K562 (cell line): Measurements from ENCODE around the gene SYT17. TPM values are rescaled to one million over a fixed set of nuclear protein-coding genes. Genes with fewer than 3 reads are reported as not detected.

Experiments
- ATAC-seq: fragments of 200-7000 bp; cut with Tn5 transposase; 3 replicates; pipeline ENCODE4 v1.9.1; 2020; ENCODE audit warnings: moderate library complexity
- BruUV-seq: library from RNA; stranded (reverse); fragments of 400-500 nt; replicated peaks from 2 replicates; lab custom pipeline; 2021; lab: Mats Ljungman, UMichigan
- CTCF ChIA-PET: fragments of 300-600 bp; formaldehyde crosslinking; extraction: SDS; loops from one replicate; lab custom pipeline; 2021; ENCODE audit warnings: low intra/inter-chr PET ratio; lab: Yijun Ruan, JAX
- POLR2A ChIA-PET: fragments of 300-600, 350-650 bp; sonication (Branson Sonifier 250); formaldehyde crosslinking; extraction: SDS; loops from one replicate; lab custom pipeline; 2021; ENCODE audit warnings: antibody characterized with exemption, inconsistent platforms; lab: Yijun Ruan, JAX
- DNase-seq, 4 experiments: peaks; one replicate each; pipeline versions ENCODE4 v3.0.0 to v3.0.0-alpha.2; 2011 to 2018; ENCODE audit warnings: low spot score in 3 of 4, mixed read lengths in 3 of 4; ENCODE audit errors: extremely low read depth in 1 of 4
- FAIRE-seq: peaks from 2 replicates; lab custom pipeline; 2011; peaks lifted over from hg19 to GRCh38; lab: Jason Lieb, UNC
- H2AFZ ChIP-seq: 2 replicates; pipeline ENCODE4 v1.6.0; 2011; ENCODE audit warnings: low read depth, low read length, control low read depth, inconsistent platforms
- H3K27ac ChIP-seq: fragments of 200-600 bp; 3 replicates; pipeline ENCODE4 v1.8.0; 2011; ENCODE audit warnings: low read depth, mild to moderate bottlenecking, control low read depth, inconsistent platforms, low read length, moderate library complexity, mixed read lengths; ENCODE audit errors: extremely low read depth
- H3K27me3 ChIP-seq, 2 experiments: fragments of 300-600 bp in 1 of 2; 2 replicates in 1 of 2; 3 replicates in 1 of 2; pipeline versions ENCODE4 v1.6.0 to v1.8.0; 2011; ENCODE audit warnings: inconsistent platforms in 2 of 2, low read length in 2 of 2, mild to moderate bottlenecking in 1 of 2, mixed read lengths in 1 of 2, moderate library complexity in 1 of 2; ENCODE audit not compliant: control insufficient read depth in 2 of 2, insufficient read depth in 2 of 2
- H3K36me3 ChIP-seq: fragments of 300-600 bp; 3 replicates; pipeline ENCODE4 v1.8.0; 2011; ENCODE audit warnings: mild to moderate bottlenecking, low read length, inconsistent platforms; ENCODE audit not compliant: control insufficient read depth, insufficient read depth
- H3K4me1 ChIP-seq, 2 experiments: fragments of 200-600 bp in 1 of 2; replicated peaks in 1 of 2; 2 replicates in 1 of 2; 3 replicates in 1 of 2; pipeline versions ENCODE4 v1.5.1 to v1.8.0; 2011; ENCODE audit warnings: inconsistent platforms in 2 of 2, low read length in 2 of 2, mild to moderate bottlenecking in 1 of 2, mixed read lengths in 1 of 2, moderate library complexity in 1 of 2; ENCODE audit not compliant: control insufficient read depth in 2 of 2, insufficient read depth in 2 of 2
- H3K4me2 ChIP-seq: 2 replicates; pipeline ENCODE4 v1.6.1; 2011; ENCODE audit warnings: low read length, control low read depth, inconsistent platforms, mixed read lengths; ENCODE audit not compliant: insufficient read depth
- H3K4me3 ChIP-seq: fragments of 200-600 bp; sonication (generic), shearing (Covaris generic); 2 replicates; pipeline ENCODE4 v1.5.1; 2016; ENCODE audit warnings: control low read depth, inconsistent platforms
- H3K79me2 ChIP-seq: fragments of 200-600 bp; 3 replicates; pipeline ENCODE4 v1.8.0; 2011; ENCODE audit warnings: low read length, inconsistent platforms; ENCODE audit not compliant: control insufficient read depth, insufficient read depth
- H3K9ac ChIP-seq, 2 experiments: 2 replicates each; pipeline versions ENCODE4 v1.6.0 to v1.6.1; 2011; ENCODE audit warnings: low read depth in 2 of 2, low read length in 2 of 2, control low read depth in 1 of 2, inconsistent platforms in 1 of 2, mild to moderate bottlenecking in 1 of 2, mixed read lengths in 1 of 2; ENCODE audit not compliant: insufficient read depth in 1 of 2
- H3K9me1 ChIP-seq: one replicate; pipeline ENCODE4 v1.6.0; 2011; ENCODE audit warnings: inconsistent platforms, mild to moderate bottlenecking, low read length, moderate library complexity; ENCODE audit not compliant: control insufficient read depth, insufficient read depth
- H3K9me3 ChIP-seq: replicated peaks from 2 replicates; pipeline ENCODE4 v1.5.1; 2011; ENCODE audit warnings: low read depth, low read length, inconsistent platforms; ENCODE audit not compliant: control insufficient read depth, insufficient read depth
- H4K20me1 ChIP-seq: replicated peaks from 2 replicates; pipeline ENCODE4 v1.6.1; 2011; ENCODE audit warnings: low read length, inconsistent platforms, mixed read lengths; ENCODE audit not compliant: control insufficient read depth, insufficient read depth
- CHD1 ChIP-seq: fragments of 200-600 bp; sonication (generic); IDR thresholded peaks from one replicate; pipeline ENCODE4 v1.6.1; 2012; ENCODE audit warnings: mild to moderate bottlenecking, moderate library complexity, low read length, inconsistent platforms
- CREBBP ChIP-seq: IDR thresholded peaks from one replicate; pipeline ENCODE4 v1.6.1; 2012; ENCODE audit warnings: low read depth, mild to moderate bottlenecking, control low read depth, inconsistent platforms, low read length
- E2F3 ChIP-seq: fragments of 250-450 bp; sonication (Bioruptor Pico); IDR thresholded peaks from 2 replicates; pipeline ENCODE4 v1.4.0; 2020; ENCODE audit warnings: mild to moderate bottlenecking
- WGBS: fragments of 100-300 bp; shearing (Covaris generic); methylation state at CpG from one replicate; pipeline ENCODE4 v1.1.6; 2016; ENCODE audit warnings: low coverage, mixed read lengths; ENCODE audit not compliant: insufficient coverage; ENCODE audit errors: missing lambda C conversion rate; 5-methylcytosine and 5-hydroxymethylcytosine counted together
- in situ Hi-C: fragments of 300-500 bp; cut with MboI; formaldehyde crosslinking; loops from 4 replicates; pipeline ENCODE4 v1.15.0; 2018; ENCODE audit warnings: inconsistent platforms, mixed read lengths
- intact Hi-C: fragments of 100-400 bp; cut with micrococcal nuclease; formaldehyde crosslinking; loops from 2 replicates; pipeline ENCODE4 v1.14.2; 2022
- polyA plus RNA-seq, 8 experiments: library from polyadenylated mRNA; depleted of rRNA in 4 of 8; stranded (reverse) in 5 of 8; unstranded in 3 of 8; fragments of >200 nt; fragmentation: Nextera tagmentation in 2 of 8; fragmentation: Illumina TruSeq in 1 of 8; extraction: Ambion mirVana in 2 of 8; extraction: Trizol in 1 of 8; gene quantifications; 2 replicates each; pipeline versions ENCODE4 v1.2.1 to v1.2.3, GENCODE V29; 2011 to 2014; ENCODE audit warnings: inconsistent platforms in 1 of 8, missing spikeins in 1 of 8
- total RNA-seq, 7 experiments: library from RNA; depleted of rRNA in 6 of 7; stranded (reverse); fragments of >200 nt in 6 of 7; fragmentation: Illumina TruSeq in 2 of 7; extraction: Trizol in 2 of 7; gene quantifications; 2 replicates each; pipeline versions ENCODE4 v1.2.1 to v1.2.3, GENCODE V29; 2011 to 2021; ENCODE audit warnings: low replicate concordance in 1 of 7
- TF ChIP-seq, protein P1 (sequence below): IDR thresholded peaks from 3 replicates; pipeline ENCODE4 v1.6.1; 2011; ENCODE audit warnings: borderline replicate concordance, mild to moderate bottlenecking, moderate library complexity; ENCODE audit not compliant: insufficient read length; ENCODE audit errors: extremely low read depth

The SYT17 gene
- total and polyA plus RNA-seq, 9 of the 15 experiments (the other 6 are each of a cell fraction or from before 2014, with no cell fraction given) = not detected

DNA sequence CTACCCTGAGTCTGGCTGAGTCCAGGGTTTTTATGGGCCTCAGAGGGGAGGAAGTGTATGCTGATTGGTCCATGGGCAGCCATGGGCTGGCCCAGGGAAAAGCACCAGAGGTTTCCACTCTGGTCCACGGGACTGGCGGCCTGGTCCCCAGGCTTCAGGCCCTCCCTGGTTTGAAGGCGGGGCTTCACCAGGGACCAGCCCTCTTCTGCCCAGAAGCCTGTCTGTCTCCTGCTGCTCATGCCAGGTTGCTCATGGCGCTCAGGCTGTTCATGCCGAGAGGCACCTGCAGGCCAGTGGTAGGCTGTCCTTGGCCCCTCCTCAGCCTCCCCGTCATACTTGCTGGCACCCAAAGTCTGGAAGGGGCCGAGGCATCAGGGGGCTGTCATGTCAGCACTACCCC lies 72.5 kb downstream of the SYT17 start (continued):
- TF ChIP-seq, protein P1, sequence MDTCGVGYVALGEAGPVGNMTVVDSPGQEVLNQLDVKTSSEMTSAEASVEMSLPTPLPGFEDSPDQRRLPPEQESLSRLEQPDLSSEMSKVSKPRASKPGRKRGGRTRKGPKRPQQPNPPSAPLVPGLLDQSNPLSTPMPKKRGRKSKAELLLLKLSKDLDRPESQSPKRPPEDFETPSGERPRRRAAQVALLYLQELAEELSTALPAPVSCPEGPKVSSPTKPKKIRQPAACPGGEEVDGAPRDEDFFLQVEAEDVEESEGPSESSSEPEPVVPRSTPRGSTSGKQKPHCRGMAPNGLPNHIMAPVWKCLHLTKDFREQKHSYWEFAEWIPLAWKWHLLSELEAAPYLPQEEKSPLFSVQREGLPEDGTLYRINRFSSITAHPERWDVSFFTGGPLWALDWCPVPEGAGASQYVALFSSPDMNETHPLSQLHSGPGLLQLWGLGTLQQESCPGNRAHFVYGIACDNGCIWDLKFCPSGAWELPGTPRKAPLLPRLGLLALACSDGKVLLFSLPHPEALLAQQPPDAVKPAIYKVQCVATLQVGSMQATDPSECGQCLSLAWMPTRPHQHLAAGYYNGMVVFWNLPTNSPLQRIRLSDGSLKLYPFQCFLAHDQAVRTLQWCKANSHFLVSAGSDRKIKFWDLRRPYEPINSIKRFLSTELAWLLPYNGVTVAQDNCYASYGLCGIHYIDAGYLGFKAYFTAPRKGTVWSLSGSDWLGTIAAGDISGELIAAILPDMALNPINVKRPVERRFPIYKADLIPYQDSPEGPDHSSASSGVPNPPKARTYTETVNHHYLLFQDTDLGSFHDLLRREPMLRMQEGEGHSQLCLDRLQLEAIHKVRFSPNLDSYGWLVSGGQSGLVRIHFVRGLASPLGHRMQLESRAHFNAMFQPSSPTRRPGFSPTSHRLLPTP = no peak

DNA sequence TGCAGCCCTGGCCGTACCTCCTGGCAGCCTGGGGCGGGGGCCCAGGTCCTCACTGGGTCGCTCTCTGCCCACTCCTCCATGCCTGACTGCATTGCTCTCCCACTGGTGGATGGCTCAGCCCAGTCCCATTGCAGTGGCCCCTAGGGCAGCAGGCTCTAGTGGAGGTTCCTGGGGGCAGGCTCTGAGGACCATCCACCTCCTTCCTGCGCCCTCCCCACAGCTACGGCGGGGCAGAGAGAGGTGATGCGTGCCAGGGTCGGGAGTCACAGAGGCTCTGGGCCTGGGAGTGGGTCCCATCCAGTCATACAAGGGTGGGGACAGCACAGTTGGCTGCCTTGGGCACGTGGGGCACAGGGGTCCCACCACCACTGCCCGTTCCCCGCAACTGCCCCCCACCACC lies 73.5 kb downstream of the SYT17 start:
- in situ Hi-C loops = no loop called here
- no peak for ATAC-seq
- no peaks in the 10 kb centered on the region for H3K9me3 ChIP-seq
- no peaks in the 10 kb centered on the region for H3K9me1 ChIP-seq
- TF ChIP-seq CHD1 (no peak), E2F3 (CRISPR knock-in tag) (no peak), CREBBP (no peak)
- TF ChIP-seq, all 486 proteins: peak for 0
- no peak for DNase-seq
- Histone ChIP-seq H3K79me2 (no peaks in the 10 kb centered on the region), H3K27ac (no peak overlapping the region), H2AFZ (no peak overlapping the region), H3K4me3 (no peak overlapping the region), H3K27me3 (peaks cover 2 to 18% of the 10 kb centered on the region in 2 experiments; a peak in 3 of 5 replicates), H3K4me1 (peaks cover 0 to 9% of the 10 kb centered on the region in 2 experiments; a peak in 1 of 5 replicates), H3K36me3 (no peaks in the 10 kb centered on the region), H3K4me2 (no peak overlapping the region), H4K20me1 (no peaks in the 10 kb centered on the region), H3K9ac (no peak overlapping the region)
- POLR2A ChIA-PET = no interaction called here
- BruUV-seq = no TSS peak
- no peak for FAIRE-seq
- intact Hi-C loops = no loop called here
- 5% methylated on average over 11 of the region's 11 CpGs for WGBS
- CTCF ChIA-PET = no interaction called here
